Heart left ventricle (tissue), 16 donors: ENCODE results near the gene ZNF488. TPM values are rescaled to one million over a fixed set of nuclear protein-coding genes. Genes with fewer than 3 reads are reported as not detected.

Experiments used
- ATAC-seq, 4 donors: fragments of 200-7000 bp; cut with Tn5 transposase; one replicate each; pipeline ENCODE4 v1.9.1; 2020 to 2022; ENCODE audit warnings: moderate library complexity in 4 of 4, mild to moderate bottlenecking in 3 of 4, moderate number of reproducible peaks in 1 of 4
- DNase-seq, 5 donors: peaks; one replicate each; pipeline ENCODE4 v3.0.0-alpha.2; 2020
- H3K27ac ChIP-seq, 12 donors: fragments of 200-600 bp; sonication (generic) in 4 of 12; one replicate each; pipeline versions ENCODE4 v1.5.0 to v1.8.0; 2016 to 2022; ENCODE audit warnings: mild to moderate bottlenecking in 2 of 12
- H3K27me3 ChIP-seq, 9 donors: fragments of 200-600 bp; sonication (generic) in 2 of 9; one replicate each; pipeline versions ENCODE4 v1.5.1 to v1.8.0; 2016 to 2022; ENCODE audit warnings: mild to moderate bottlenecking in 3 of 9
- H3K36me3 ChIP-seq, 9 donors: fragments of 200-600 bp; sonication (generic) in 2 of 9; one replicate each; pipeline versions ENCODE4 v1.5.0 to v1.8.0; 2018 to 2022; ENCODE audit warnings: mild to moderate bottlenecking in 2 of 9
- H3K4me1 ChIP-seq, 12 donors: fragments of 200-600 bp; sonication (generic) in 4 of 12; one replicate each; pipeline versions ENCODE4 v1.5.0 to v1.8.0; 2016 to 2022; ENCODE audit warnings: mild to moderate bottlenecking in 3 of 12
- H3K4me3 ChIP-seq, 12 donors: fragments of 200-600 bp; sonication (generic) in 4 of 12; one replicate each; pipeline versions ENCODE4 v1.5.0 to v1.8.0; 2017 to 2022; ENCODE audit warnings: mild to moderate bottlenecking in 9 of 12, moderate library complexity in 4 of 12
- H3K9me3 ChIP-seq, 12 donors: fragments of 200-600 bp; sonication (generic) in 4 of 12; one replicate each; pipeline versions ENCODE4 v1.5.0 to v1.8.0; 2016 to 2022; ENCODE audit warnings: mild to moderate bottlenecking in 1 of 12
- CTCF ChIP-seq, 12 donors: fragments of 200-600 bp; sonication (generic) in 4 of 12; IDR thresholded peaks; one replicate each; pipeline versions ENCODE4 v1.5.0 to v1.8.0; 2018 to 2022; ENCODE audit warnings: antibody characterized with exemption in 12 of 12, mild to moderate bottlenecking in 5 of 12
- POLR2A ChIP-seq, 2 donors: fragments of 450-650 bp; IDR thresholded peaks; one replicate each; pipeline ENCODE4 v1.6.1; 2017; ENCODE audit warnings: antibody characterized with exemption in 2 of 2, mild to moderate bottlenecking in 2 of 2, moderate library complexity in 2 of 2
- WGBS, 4 donors: extraction: QIAGEN DNeasy Blood & Tissue Kit in 2 of 4; methylation state at CpG; one replicate each; pipeline versions ENCODE4 v1.1.5 to v1.1.7; 2013 to 2018; 5-methylcytosine and 5-hydroxymethylcytosine counted together
- intact Hi-C, 10 donors: fragments of 100-400 bp; cut with DNase I; formaldehyde crosslinking; loops; one replicate each; pipeline versions ENCODE4 v1.11.1 to v1.14.2; 2022
- long read RNA-seq, 3 donors: library from polyadenylated mRNA; unstranded; transcript quantifications; one replicate each; pipeline ENCODE4 v2.0.0, GENCODE V29; 2020 to 2021
- polyA plus RNA-seq, 2 donors: library from polyadenylated mRNA; stranded (reverse); fragments of 200-250 nt; gene quantifications; one replicate each; pipeline ENCODE4 v1.2.3, GENCODE V29; 2013
- total RNA-seq, 9 donors: library from RNA; depleted of rRNA in 2 of 9; stranded (reverse); fragments of >200 nt in 2 of 9; fragmentation: NEBNext Ultra II Directional in 3 of 9; extraction: Animal tissue kit (Norgen Biotek cat#: 25700) in 3 of 9; gene quantifications; one replicate each; pipeline versions ENCODE4 v1.1.0 to v1.2.4, GENCODE V29; 2016 to 2023
- donor health status: ischemic (EF 13 %, LVEDD 7.1; RV severe dilation, severe dysfunction).
- donor health status: healthy with polysubstance abuse.
- donor health status: DM: no; HTN: yes; CAD: no.
- donor health status: DM: no; HTN: no; CAD: no.
- donor health status: ischemic (EF 25% LVEDD 6.9; RV normal size, moderate dysfunction).
- donor health status: ischemic (EF 25% LVEDD 5.7; RV mildly dilated, moderate dysfunction).
- donor health status: healthy.
- donor health status: DM: yes; HTN: yes; CAD: no.
- donor health status: ischemic (EF 35%, LVEDD 5.7; RV mildly dilated, moderate dysfunction).
- donor health status: nonischemic (EF 11% LVEDD 7.7; RV severe dilation, severe dysfunction).
- donor health status: DM: yes; HTN: yes; CAD: no.
- donor health status: PGD.
- donor health status: ischemic (EF 29% LVEDD 5.4; RV normal size, mild dysfunction).
- donor health status: nonischemic (EF 23%, LVEDD 6.1; RV moderate dilation, normal function).

ZNF488 gene
- total RNA-seq (under 1 TPM in 4 of 9 donors, not detected in 5; 0.06 to 0.25 (median 0.11) TPM), polyA plus RNA-seq (under 1 TPM in 1 of 2 donors, not detected in 1; 0.07 TPM)
- long read RNA-seq, donor 1 = 0 reads
- long read RNA-seq, donor 2 = 0 reads
- long read RNA-seq, donor 3 = 0 reads

GRCh38 chr10:47384148-47384921 lies at the start of gene ZNF488:
ZNF488 (minus strand) TSS chr10:47384293; CDS start chr10:47368829, 15,464 bp downstream.
- peak; percentile 85 to 92 (median 85) for DNase-seq
- WGBS, 4 donors = 0 to 1% (median 1%) methylated on average over 45 to 75 of the region's 75 CpGs
- Histone ChIP-seq H3K9me3 (no peaks in the 10 kb centered on the region), H3K36me3 (no peaks in the 10 kb centered on the region), H3K27ac (peak within 1 kb of the TSS; percentile 14 to 86 (median 73)), H3K27me3 (peaks cover 0 to 4% (median 0%) of the 10 kb centered on the region in 9 donors), H3K4me1 (peaks cover 0 to 14% (median 6%) of the 10 kb centered on the region in 12 donors), H3K4me3 (peak within 1 kb of the TSS; percentile 49 to 91 (median 76))
- ATAC-seq = peak; percentile 98 to 99 (median 98)
- TF ChIP-seq POLR2A (IDR thresholded peaks at IDR 0.05) = peak in 1 of 2 donors; percentile 38
- TF ChIP-seq CTCF (IDR thresholded peaks at IDR 0.05) = peak in 1 of 12 donors; percentile 10
- intact Hi-C loops = loop anchor here in 2 of 10 donors (2.0 to 10.0 kb wide), 3 partner anchors 18 to 1280 kb away; no protein-coding TSS in a partner anchor

- 80 to 86% (median 83%) methylated on average over 4 of the region's 4 CpGs for WGBS, 4 donors
- Histone ChIP-seq H3K27me3 (no peaks in the 10 kb centered on the region), H3K27ac (no peak overlapping the region), H3K36me3 (no peaks in the 10 kb centered on the region), H3K9me3 (peaks cover 0 to 10% (median 0%) of the 10 kb centered on the region in 12 donors), H3K4me3 (no peak overlapping the region), H3K4me1 (no peaks in the 10 kb centered on the region)
- DNase-seq (no peak), ATAC-seq (no peak)
- intact Hi-C loops = no loop called here
- TF ChIP-seq CTCF (IDR thresholded peaks at IDR 0.05) = no peak
- no peak for TF ChIP-seq POLR2A (IDR thresholded peaks at IDR 0.05)
Measured at GRCh38 chr10:47425813-47426419, 41.8 kb upstream of the ZNF488 start.

GRCh38 chr10:47424231-47424630 lies 40.1 kb upstream of the ZNF488 start:
- Histone ChIP-seq H3K4me3 (no peak overlapping the region), H3K9me3 (peaks cover 0 to 10% (median 0%) of the 10 kb centered on the region in 12 donors), H3K27me3 (no peaks in the 10 kb centered on the region), H3K27ac (no peak overlapping the region), H3K4me1 (no peaks in the 10 kb centered on the region), H3K36me3 (no peaks in the 10 kb centered on the region)
- TF ChIP-seq POLR2A (IDR thresholded peaks at IDR 0.05) (no peak), CTCF (IDR thresholded peaks at IDR 0.05) (no peak)
- intact Hi-C loops = no loop called here
- WGBS, 4 donors = 60 to 72% (median 63%) methylated on average over 8 of the region's 8 CpGs
- ATAC-seq = no peak
- no peak for DNase-seq

GRCh38 chr10:47423476-47423875 lies 39.4 kb upstream of the ZNF488 start:
- WGBS, 4 donors = 71 to 80% (median 75%) methylated on average over 4 of the region's 4 CpGs
- Histone ChIP-seq H3K4me3 (no peak overlapping the region), H3K27me3 (no peaks in the 10 kb centered on the region), H3K27ac (no peak overlapping the region), H3K4me1 (no peaks in the 10 kb centered on the region), H3K36me3 (no peaks in the 10 kb centered on the region), H3K9me3 (peaks cover 0 to 8% (median 0%) of the 10 kb centered on the region in 12 donors)
- DNase-seq (no peak), ATAC-seq (no peak)
- no peak for TF ChIP-seq CTCF (IDR thresholded peaks at IDR 0.05)
- TF ChIP-seq POLR2A (IDR thresholded peaks at IDR 0.05) = no peak
- intact Hi-C loops = no loop called here
